ENCODE measurements around the gene NXF1.
"Not testable (repeated sequence)": the region's sequence is repeated elsewhere in the genome, so short reads cannot be mapped to it uniquely, and the experiment has no call there.

NXF1 gene

GRCh38 chr11:62782753-62783152 lies 22.5 kb downstream of the NXF1 start:
- no peak for DNase-seq

GRCh38 chr11:62778441-62778840 lies 26.8 kb downstream of the NXF1 start:
- no peak for DNase-seq

GRCh38 chr11:62777389-62777788 lies 27.9 kb downstream of the NXF1 start:
- DNase-seq, result no peak

- DNase-seq, result no peak
These were observed 29.6 kb downstream of the NXF1 start for GRCh38 chr11:62775646-62776045.

- no peak for DNase-seq
These were observed 30.8 kb downstream of the NXF1 start for GRCh38 chr11:62774407-62774806.

- peak; percentile 91 for DNase-seq
These were observed 33.9 kb downstream of the NXF1 start, which contains the start of gene TAF6L for GRCh38 chr11:62771144-62772021. TSS of gene TAF6L (plus strand) at chr11:62771396. CDS start at chr11:62775784, 4,388 bp downstream.

- DNase-seq, result no peak
These were observed 34.5 kb downstream of the NXF1 start for GRCh38 chr11:62770778-62771143.

- DNase-seq, result not testable (repeated sequence)
These were observed 44.4 kb downstream of the NXF1 start for GRCh38 chr11:62760867-62761227.

- DNase-seq, result no peak
These were observed 47.1 kb downstream of the NXF1 start for GRCh38 chr11:62757846-62758788.

GRCh38 chr11:62755086-62755615 lies 50.1 kb downstream of the NXF1 start:
- DNase-seq, result no peak

GRCh38 chr11:62753736-62754603 lies 51.3 kb downstream of the NXF1 start, which contains the start of gene ZBTB3:
TSS of gene ZBTB3 (minus strand) at chr11:62754160. CDS start at chr11:62753664, 496 bp downstream.
- peak; percentile 94 for DNase-seq

GRCh38 chr11:62752994-62753735 lies 52.1 kb downstream of the NXF1 start:
- no peak for DNase-seq

- DNase-seq, result no peak
These were observed 53.0 kb downstream of the NXF1 start for GRCh38 chr11:62752177-62752785.

- not testable (repeated sequence) for DNase-seq
These were observed 55.3 kb downstream of the NXF1 start for GRCh38 chr11:62749931-62750330.

GRCh38 chr11:62747475-62748160 lies 57.6 kb downstream of the NXF1 start:
- DNase-seq, result no peak
